HL-60 (cell line): Measurements from ENCODE around the gene WWOX.

Source experiments
- DNase-seq, 2 experiments: peaks; one replicate each; pipeline ENCODE4 v3.0.0-alpha.2; 2010 to 2020; ENCODE audit warnings: low read depth in 1 of 2, low spot score in 1 of 2
- H3K27ac ChIP-seq: fragments of 250-450 bp; sonication (Bioruptor Pico); replicated peaks from 2 replicates; pipeline ENCODE4 v1.5.1; 2020; ENCODE audit warnings: mild to moderate bottlenecking, moderate library complexity
- H3K27me3 ChIP-seq: fragments of 250-450 bp; sonication (Bioruptor Pico); 2 replicates; pipeline ENCODE4 v1.5.1; 2021; ENCODE audit warnings: mild to moderate bottlenecking, moderate library complexity; ENCODE audit not compliant: insufficient read depth, poor library complexity, severe bottlenecking
- H3K4me3 ChIP-seq: replicated peaks from 2 replicates; pipeline ENCODE4 v1.5.1; 2011; ENCODE audit warnings: mild to moderate bottlenecking, control low read depth, low read length; ENCODE audit not compliant: insufficient read depth
- CTCF ChIP-seq: IDR thresholded peaks from one replicate; pipeline ENCODE4 v1.5.1; 2011; ENCODE audit warnings: low read length, control low read depth, inconsistent platforms; ENCODE audit not compliant: insufficient read depth
- GABPA ChIP-seq: IDR thresholded peaks from 2 replicates; pipeline ENCODE4 v1.6.1; 2012; ENCODE audit warnings: low read depth
- POLR2AphosphoS5 ChIP-seq: IDR thresholded peaks from 2 replicates; pipeline ENCODE4 v1.6.1; 2012; ENCODE audit warnings: low read depth
- REST ChIP-seq: IDR thresholded peaks from 2 replicates; pipeline ENCODE4 v1.6.1; 2012; ENCODE audit warnings: low read depth; ENCODE audit not compliant: insufficient replicate concordance
- SPI1 ChIP-seq: IDR thresholded peaks from 2 replicates; pipeline ENCODE4 v1.6.1; 2012; ENCODE audit warnings: low read depth, mild to moderate bottlenecking, borderline replicate concordance

Gene WWOX

GRCh38 chr16:78744796-78745107 is 645.3 kb downstream of the WWOX start:
- DNase-seq = no peak
- Histone ChIP-seq H3K27me3 (no peaks in the 10 kb centered on the region), H3K27ac (no peak overlapping the region), H3K4me3 (no peak overlapping the region)
- TF ChIP-seq POLR2AphosphoS5 (no peak), CTCF (no peak), SPI1 (no peak), REST (no peak), GABPA (no peak)

GRCh38 chr16:78745108-78746019 is 645.9 kb downstream of the WWOX start:
- Histone ChIP-seq H3K4me3 (no peak overlapping the region), H3K27me3 (no peaks in the 10 kb centered on the region), H3K27ac (no peak overlapping the region)
- DNase-seq = no peak
- TF ChIP-seq CTCF (no peak), POLR2AphosphoS5 (no peak), SPI1 (no peak), REST (no peak), GABPA (no peak)

GRCh38 chr16:78746718-78747117 is 647.3 kb downstream of the WWOX start:
- no peak overlapping the region for H3K27ac ChIP-seq
- TF ChIP-seq REST (no peak), SPI1 (no peak), CTCF (no peak), POLR2AphosphoS5 (no peak), GABPA (no peak)
- H3K4me3 ChIP-seq = no peak overlapping the region
- H3K27me3 ChIP-seq = no peaks in the 10 kb centered on the region
- no peak for DNase-seq
